ENCODE results near the gene DNAJB14. TPM values are rescaled to one million over a fixed set of nuclear protein-coding genes. Genes with fewer than 3 reads are reported as not detected.

The DNAJB14 gene
- total RNA-seq, 1 donor from 2014 or later, result 60.5 TPM

- Histone ChIP-seq H3K4me2 (ENCODE audit: low read length) (no peak overlapping the region), H3K9ac (ENCODE audit: low read length) (no peak overlapping the region), H4K20me1 (ENCODE audit: insufficient read depth, low read length) (no peaks in the 10 kb centered on the region), H2AFZ (ENCODE audit: low read depth, low read length) (no peak overlapping the region), H3K9me3 (ENCODE audit: insufficient read depth, low read depth, low read length) (no peaks in the 10 kb centered on the region), H3K79me2 (ENCODE audit: insufficient read depth, low read length) (no peaks in the 10 kb centered on the region), H3K27ac (ENCODE audit: low read depth, low read length) (no peak overlapping the region), H3K36me3 (ENCODE audit: insufficient read depth, low read length) (peaks cover 36% of the 10 kb centered on the region), H3K4me1 (ENCODE audit: insufficient read depth, low read length) (no peaks in the 10 kb centered on the region), H3K4me3 (ENCODE audit: insufficient read depth, low read depth, low read length) (no peak overlapping the region), H3K27me3 (ENCODE audit: insufficient read depth, low read length) (no peaks in the 10 kb centered on the region)
- H3K9me3 Mint-ChIP-seq (ENCODE audit: unreplicated experiment), result no peaks in the 10 kb centered on the region
- no peaks in the 10 kb centered on the region for H3K4me1 Mint-ChIP-seq (ENCODE audit: low read depth, unreplicated experiment)
- TF ChIP-seq EZH2 (IDR thresholded peaks at IDR 0.05; ENCODE audit: insufficient read depth, low read length) (no peak), CTCF (IDR thresholded peaks at IDR 0.05; ENCODE audit: insufficient read depth, low read depth, low read length) (no peak)
- DNase-seq (ENCODE audit: low read depth), result no peak
- H3K4me3 Mint-ChIP-seq (ENCODE audit: unreplicated experiment), result no peak overlapping the region
- no peak overlapping the region for H3K27ac Mint-ChIP-seq (ENCODE audit: unreplicated experiment)
- peaks cover 6% of the 10 kb centered on the region for H3K36me3 Mint-ChIP-seq (ENCODE audit: low read depth, unreplicated experiment)
- FAIRE-seq, result no peak
- H3K27me3 Mint-ChIP-seq (ENCODE audit: low read depth, unreplicated experiment), result no peaks in the 10 kb centered on the region
These were observed 67.8 kb downstream of the DNAJB14 start for GRCh38 chr4:99878604-99879003.

- Histone ChIP-seq H3K36me3 (ENCODE audit: insufficient read depth, low read length) (peaks cover 34% of the 10 kb centered on the region), H4K20me1 (ENCODE audit: insufficient read depth, low read length) (no peaks in the 10 kb centered on the region), H3K9me3 (ENCODE audit: insufficient read depth, low read depth, low read length) (no peaks in the 10 kb centered on the region), H3K4me3 (ENCODE audit: insufficient read depth, low read depth, low read length) (no peak overlapping the region), H3K27me3 (ENCODE audit: insufficient read depth, low read length) (no peaks in the 10 kb centered on the region), H3K4me1 (ENCODE audit: insufficient read depth, low read length) (no peaks in the 10 kb centered on the region), H3K27ac (ENCODE audit: low read depth, low read length) (no peak overlapping the region), H3K79me2 (ENCODE audit: insufficient read depth, low read length) (no peaks in the 10 kb centered on the region), H3K9ac (ENCODE audit: low read length) (no peak overlapping the region), H2AFZ (ENCODE audit: low read depth, low read length) (no peak overlapping the region), H3K4me2 (ENCODE audit: low read length) (no peak overlapping the region)
- H3K4me3 Mint-ChIP-seq (ENCODE audit: unreplicated experiment), result no peak overlapping the region
- no peak overlapping the region for H3K27ac Mint-ChIP-seq (ENCODE audit: unreplicated experiment)
- DNase-seq (ENCODE audit: low read depth) (peak; percentile 5), FAIRE-seq (no peak)
- no peaks in the 10 kb centered on the region for H3K9me3 Mint-ChIP-seq (ENCODE audit: unreplicated experiment)
- no peak for TF ChIP-seq EZH2 (IDR thresholded peaks at IDR 0.05; ENCODE audit: insufficient read depth, low read length)
- TF ChIP-seq CTCF (IDR thresholded peaks at IDR 0.05; ENCODE audit: insufficient read depth, low read depth, low read length), result no peak
- H3K36me3 Mint-ChIP-seq (ENCODE audit: low read depth, unreplicated experiment), result peaks cover 6% of the 10 kb centered on the region
- H3K27me3 Mint-ChIP-seq (ENCODE audit: low read depth, unreplicated experiment), result no peaks in the 10 kb centered on the region
- no peaks in the 10 kb centered on the region for H3K4me1 Mint-ChIP-seq (ENCODE audit: low read depth, unreplicated experiment)
These were observed 69.5 kb downstream of the DNAJB14 start for GRCh38 chr4:99876946-99877345.

- Mint-ChIP-seq H3K4me1 (ENCODE audit: low read depth, unreplicated experiment) (no peaks in the 10 kb centered on the region), H3K27ac (ENCODE audit: unreplicated experiment) (no peak overlapping the region)
- no peak overlapping the region for H3K4me2 ChIP-seq (ENCODE audit: low read length)
These were observed 71.3 kb downstream of the DNAJB14 start for GRCh38 chr4:99875071-99875470.

More at GRCh38 chr4:99875071-99875470, 71.3 kb downstream of the DNAJB14 start:
- no peak for DNase-seq (ENCODE audit: low read depth)
- H3K27ac ChIP-seq (ENCODE audit: low read depth, low read length), result no peak overlapping the region
- Mint-ChIP-seq H3K36me3 (ENCODE audit: low read depth, unreplicated experiment) (peaks cover 3% of the 10 kb centered on the region), H3K27me3 (ENCODE audit: low read depth, unreplicated experiment) (no peaks in the 10 kb centered on the region), H3K9me3 (ENCODE audit: unreplicated experiment) (no peaks in the 10 kb centered on the region), H3K4me3 (ENCODE audit: unreplicated experiment) (no peak overlapping the region)
- H3K4me3 ChIP-seq (ENCODE audit: insufficient read depth, low read depth, low read length), result no peak overlapping the region
- no peaks in the 10 kb centered on the region for H3K4me1 ChIP-seq (ENCODE audit: insufficient read depth, low read length)
- no peaks in the 10 kb centered on the region for H3K27me3 ChIP-seq (ENCODE audit: insufficient read depth, low read length)
- H3K9me3 ChIP-seq (ENCODE audit: insufficient read depth, low read depth, low read length), result no peaks in the 10 kb centered on the region
- peak; percentile 37 for FAIRE-seq
- TF ChIP-seq EZH2 (IDR thresholded peaks at IDR 0.05; ENCODE audit: insufficient read depth, low read length) (no peak), CTCF (IDR thresholded peaks at IDR 0.05; ENCODE audit: insufficient read depth, low read depth, low read length) (no peak)
- no peaks in the 10 kb centered on the region for H4K20me1 ChIP-seq (ENCODE audit: insufficient read depth, low read length)
- no peak overlapping the region for H2AFZ ChIP-seq (ENCODE audit: low read depth, low read length)
- no peaks in the 10 kb centered on the region for H3K79me2 ChIP-seq (ENCODE audit: insufficient read depth, low read length)
- H3K36me3 ChIP-seq (ENCODE audit: insufficient read depth, low read length), result peaks cover 20% of the 10 kb centered on the region
- no peak overlapping the region for H3K9ac ChIP-seq (ENCODE audit: low read length)

All from astrocyte (in vitro differentiated cells and primary cell).